GM12878 (cell line): Measurements from ENCODE around the gene CYB5R3. TPM values are rescaled to one million over a fixed set of nuclear protein-coding genes. Genes with fewer than 3 reads are reported as not detected.
A peak's percentile ranks its signal among the peaks of the same experiment; 100 is the strongest.

ENCODE experiments used
- ATAC-seq: fragments of 200-7000 bp; cut with Tn5 transposase; 3 replicates; pipeline ENCODE4 v1.9.1; 2020; ENCODE audit warnings: mild to moderate bottlenecking, moderate library complexity
- BruUV-seq: library from RNA; stranded (reverse); fragments of 400-500 nt; replicated peaks from 2 replicates; lab custom pipeline; 2021; lab: Mats Ljungman, UMichigan
- CTCF ChIA-PET: fragments of 300-600 bp; sonication (Branson Sonifier 250); formaldehyde crosslinking; extraction: SDS; loops from one replicate; lab custom pipeline; 2021; ENCODE audit warnings: inconsistent platforms; lab: Yijun Ruan, JAX
- POLR2A ChIA-PET: fragments of 350-600 bp; formaldehyde crosslinking; extraction: SDS; loops from one replicate; lab custom pipeline; 2021; ENCODE audit warnings: inconsistent platforms; lab: Charles Lee
- RAD21 ChIA-PET: fragments of 300-600 bp; sonication (Branson Sonifier 250); formaldehyde crosslinking; loops from one replicate; lab custom pipeline; 2023; ENCODE audit warnings: antibody characterized with exemption; ENCODE audit not compliant: unreplicated experiment; lab: Charles Lee
- SMC1A ChIA-PET: fragments of 300-600 bp; sonication (Branson Sonifier 250); formaldehyde crosslinking; loops from one replicate; lab custom pipeline; 2023; ENCODE audit not compliant: unreplicated experiment, uncharacterized antibody; lab: Charles Lee
- DNase-seq: peaks from one replicate; pipeline ENCODE4 v3.0.0-alpha.2; 2011; ENCODE audit warnings: low read depth, low spot score
- FAIRE-seq: peaks from 3 replicates; lab custom pipeline; 2011; peaks lifted over from hg19 to GRCh38; lab: Jason Lieb, UNC
- H2AFZ ChIP-seq: 2 replicates; pipeline ENCODE4 v1.6.0; 2011; ENCODE audit warnings: low read depth, low read length, control low read depth; ENCODE audit not compliant: control insufficient read depth
- H3K27ac ChIP-seq: 2 replicates; pipeline ENCODE4 v1.5.1; 2011; ENCODE audit warnings: control low read depth; ENCODE audit not compliant: control insufficient read depth, insufficient read depth
- H3K27me3 ChIP-seq, 2 experiments: replicated peaks in 1 of 2; 2 replicates each; pipeline versions ENCODE4 v1.6.0 to v1.6.1; 2011; ENCODE audit warnings: low read length in 1 of 2; ENCODE audit not compliant: control insufficient read depth in 2 of 2, insufficient read depth in 2 of 2
- H3K36me3 ChIP-seq, 2 experiments: 2 replicates each; pipeline ENCODE4 v1.5.1; 2011; ENCODE audit warnings: low read length in 1 of 2; ENCODE audit not compliant: control insufficient read depth in 2 of 2, insufficient read depth in 2 of 2
- H3K4me1 ChIP-seq: 2 replicates; pipeline ENCODE4 v1.6.1; 2011; ENCODE audit warnings: mild to moderate bottlenecking, low read length, moderate library complexity, mixed read lengths; ENCODE audit not compliant: control insufficient read depth, insufficient read depth
- H3K4me2 ChIP-seq: 2 replicates; pipeline ENCODE4 v1.6.0; 2011; ENCODE audit warnings: control low read depth; ENCODE audit not compliant: control insufficient read depth, insufficient read depth
- H3K4me3 ChIP-seq: fragments of 200-600 bp; sonication (generic); 2 replicates; pipeline ENCODE4 v1.5.1; 2016
- H3K79me2 ChIP-seq: 2 replicates; pipeline ENCODE4 v1.6.0; 2011; ENCODE audit warnings: low read length; ENCODE audit not compliant: control insufficient read depth, insufficient read depth
- H3K9ac ChIP-seq: 2 replicates; pipeline ENCODE4 v1.8.0; 2011; ENCODE audit warnings: low read length, control low read depth, mixed read lengths; ENCODE audit not compliant: control insufficient read depth, insufficient read depth
- H3K9me3 ChIP-seq: replicated peaks from 3 replicates; pipeline ENCODE4 v1.5.1; 2011; ENCODE audit warnings: mild to moderate bottlenecking, low read length; ENCODE audit not compliant: control insufficient read depth, insufficient read depth
- H4K20me1 ChIP-seq: 2 replicates; pipeline ENCODE4 v1.6.0; 2011; ENCODE audit not compliant: control insufficient read depth, insufficient read depth
- BRCA1 ChIP-seq: IDR thresholded peaks from 2 replicates; pipeline ENCODE4 v1.6.1; 2011; ENCODE audit warnings: low read depth, low read length, improper control_type of control experiment
- CREB1 ChIP-seq: IDR thresholded peaks from 2 replicates; pipeline ENCODE4 v1.6.1; 2012; ENCODE audit warnings: low read depth, mild to moderate bottlenecking, inconsistent platforms
- FOS ChIP-seq: IDR thresholded peaks from 3 replicates; pipeline ENCODE4 v1.6.1; 2011; ENCODE audit warnings: borderline replicate concordance; ENCODE audit not compliant: insufficient read length; ENCODE audit errors: extremely low read depth
- MXI1 ChIP-seq: fragments of 150-350 bp; IDR thresholded peaks from 2 replicates; pipeline ENCODE4 v1.6.1; 2011; ENCODE audit warnings: low read depth, mild to moderate bottlenecking, inconsistent platforms, low read length, improper control_type of control experiment
- NBN ChIP-seq: fragments of 450-650 bp; IDR thresholded peaks from 2 replicates; pipeline ENCODE4 v1.6.1; 2016
- RELA ChIP-seq: fragments of 450-650 bp; IDR thresholded peaks from 2 replicates; pipeline ENCODE4 v1.8.0; 2014; ENCODE audit warnings: borderline replicate concordance; ENCODE audit not compliant: partially characterized antibody
- SIX5 ChIP-seq: IDR thresholded peaks from 2 replicates; pipeline ENCODE4 v1.6.1; 2011; ENCODE audit warnings: mild to moderate bottlenecking, low read depth, low read length, moderate library complexity; ENCODE audit not compliant: severe bottlenecking
- SP1 ChIP-seq: IDR thresholded peaks from one replicate; pipeline ENCODE4 v1.6.1; 2011; ENCODE audit warnings: low read depth, low read length
- SPI1 ChIP-seq: IDR thresholded peaks from 2 replicates; pipeline ENCODE4 v1.6.1; 2011; ENCODE audit warnings: low read depth, mild to moderate bottlenecking, low read length, moderate library complexity, borderline replicate concordance; ENCODE audit not compliant: insufficient read depth
- ZNF24 ChIP-seq: fragments of 450-650 bp; IDR thresholded peaks from 2 replicates; pipeline ENCODE4 v1.6.1; 2017; ENCODE audit warnings: antibody characterized with exemption, mild to moderate bottlenecking
- ZNF384 ChIP-seq: IDR thresholded peaks from 2 replicates; pipeline ENCODE4 v1.6.1; 2012; ENCODE audit warnings: low read depth, mild to moderate bottlenecking, low read length, improper control_type of control experiment, borderline replicate concordance
- WGBS: methylation state at CpG from one replicate; pipeline ENCODE4 v1.1.6; 2016; ENCODE audit warnings: low lambda C conversion rate; ENCODE audit not compliant: insufficient replicate concordance, insufficient coverage; ENCODE audit errors: missing lambda C conversion rate; 5-methylcytosine and 5-hydroxymethylcytosine counted together
- in situ Hi-C: fragments of 300-500 bp; cut with MboI; formaldehyde crosslinking; loops from 9 replicates; pipeline ENCODE4 v1.14.3; 2018; ENCODE audit warnings: mixed read lengths
- intact Hi-C: fragments of 100-400 bp; cut with micrococcal nuclease; formaldehyde crosslinking; loops from one replicate; pipeline ENCODE4 v1.14.2; 2022; ENCODE audit not compliant: unreplicated experiment
- polyA plus RNA-seq, 11 experiments: library from polyadenylated mRNA; depleted of rRNA in 4 of 11; unstranded in 6 of 11; stranded (reverse) in 5 of 11; fragments of >200 nt; fragmentation: Nextera tagmentation in 4 of 11; fragmentation: Illumina TruSeq in 1 of 11; extraction: Ambion mirVana in 4 of 11; extraction: Trizol in 1 of 11; gene quantifications; 1 replicate in 1 of 11; 2 replicates in 10 of 11; pipeline versions ENCODE4 v1.2.1 to v1.2.3, GENCODE V29; 2011 to 2016; ENCODE audit warnings: inconsistent platforms in 2 of 11, missing spikeins in 2 of 11, low read depth in 1 of 11
- total RNA-seq, 4 experiments: library from RNA; depleted of rRNA in 3 of 4; stranded (reverse); fragments of >200 nt in 3 of 4; fragmentation: Illumina TruSeq in 1 of 4; extraction: Trizol in 1 of 4; gene quantifications; 2 replicates each; pipeline versions ENCODE4 v1.2.1 to v1.2.3, GENCODE V29; 2013 to 2021

The CYB5R3 gene
- total and polyA plus RNA-seq, 10 of the 15 experiments (the other 5 are each of a cell fraction or from before 2014, with no cell fraction given) = 2.0 to 119 (median 67.8) TPM

GRCh38 chr22:42587588-42588175 lies 61.5 kb downstream of the CYB5R3 start:
- FAIRE-seq = no peak
- TF ChIP-seq SPI1 = peak; percentile 35; the same call in 1 of the 2 replicates
- TF ChIP-seq BRCA1 = no peak
- intact Hi-C loops = no loop called here
- no peak overlapping the region for H2AFZ ChIP-seq
- no peak overlapping the region for H3K27ac ChIP-seq
- in situ Hi-C loops = no loop called here
- 46% methylated on average over 5 of the region's 5 CpGs for WGBS
- no peak overlapping the region for H3K4me3 ChIP-seq
- H3K4me2 ChIP-seq = no peak overlapping the region
- H3K79me2 ChIP-seq = no peaks in the 10 kb centered on the region
- no peak overlapping the region for H3K9ac ChIP-seq
- ChIA-PET POLR2A (no interaction called here), CTCF (no interaction called here), RAD21 (no interaction called here), SMC1A (interaction anchor here (0.9 kb wide), 1 partner anchor 35 kb away, joined by 3 read pairs; no protein-coding TSS in a partner anchor)
- DNase-seq = no peak
- no peaks in the 10 kb centered on the region for H3K27me3 ChIP-seq
- BruUV-seq = no TSS peak
- peaks cover 45 to 48% of the 10 kb centered on the region in 2 experiments for H3K36me3 ChIP-seq
- no peaks in the 10 kb centered on the region for H4K20me1 ChIP-seq
- ATAC-seq = no peak
- peaks cover 2% of the 10 kb centered on the region; the same call in 1 of the 2 replicates for H3K4me1 ChIP-seq
- no peaks in the 10 kb centered on the region for H3K9me3 ChIP-seq

GRCh38 chr22:42586381-42586780 lies 62.8 kb downstream of the CYB5R3 start:
- H4K20me1 ChIP-seq = no peaks in the 10 kb centered on the region
- TF ChIP-seq CREB1 = no peak
- no peak for TF ChIP-seq RELA
- TF ChIP-seq ZNF384 = no peak
- TF ChIP-seq SP1 = no peak
- TF ChIP-seq SIX5 = no peak
- TF ChIP-seq MXI1 = no peak
- no peak for TF ChIP-seq NBN
- no peak for TF ChIP-seq FOS
- TF ChIP-seq ZNF24 = no peak
- 100% methylated on average over 4 of the region's 4 CpGs for WGBS
- no peak overlapping the region for H3K27ac ChIP-seq
- H3K27me3 ChIP-seq = no peaks in the 10 kb centered on the region
- in situ Hi-C loops = no loop called here
- H3K4me3 ChIP-seq = no peak overlapping the region
- no TSS peak for BruUV-seq
- ChIA-PET POLR2A (no interaction called here), RAD21 (no interaction called here), CTCF (no interaction called here), SMC1A (no interaction called here)
- H2AFZ ChIP-seq = no peak overlapping the region
- FAIRE-seq (no peak), DNase-seq (no peak), ATAC-seq (no peak)
- no peaks in the 10 kb centered on the region for H3K9me3 ChIP-seq
- intact Hi-C loops = no loop called here
- H3K4me2 ChIP-seq = no peak overlapping the region
- H3K4me1 ChIP-seq = peaks cover 2% of the 10 kb centered on the region; the same call in 1 of the 2 replicates
- H3K9ac ChIP-seq = no peak overlapping the region
- H3K36me3 ChIP-seq = peaks cover 38 to 42% of the 10 kb centered on the region in 2 experiments
- H3K79me2 ChIP-seq = peaks cover 9% of the 10 kb centered on the region
